ENCODE measurements around the gene PCNA. TPM values are rescaled to one million over a fixed set of nuclear protein-coding genes. Genes with fewer than 3 reads are reported as not detected.
A peak's percentile ranks its signal among the peaks of the same experiment; 100 is the strongest.

The PCNA gene
- total and polyA plus RNA-seq, 2 of the 4 experiments (the other 2 are of a cell fraction), result 155 to 213 TPM

GRCh38 chr20:5149892-5150225 is 30.1 kb upstream of the PCNA start:
- Histone ChIP-seq H2BK120ac (ENCODE audit: low read depth, low read length) (peak overlapping the region; percentile 18; the same call in 1 of the 2 replicates), H3K4me2 (ENCODE audit: low read depth, low read length) (no peak overlapping the region), H2BK5ac (ENCODE audit: low read depth, low read length, poor library complexity, severe bottlenecking) (no peak overlapping the region), H3K23ac (ENCODE audit: low read depth, low read length) (0 out of 2 replicates have a peak overlapping the region, but pooled peaks have one; percentile 69), H3K36me3 (ENCODE audit: control insufficient read depth, insufficient read depth, low read length) (no peaks in the 10 kb centered on the region; the same call in 1 of the 2 replicates), H2BK20ac (ENCODE audit: low read depth, low read length) (no peak overlapping the region), H4K91ac (ENCODE audit: insufficient read depth, low read depth, low read length) (no peak overlapping the region), H3K79me1 (ENCODE audit: low read depth in 1 of 2, low read length in 2 of 2) (peaks cover 37 to 96% of the 10 kb centered on the region in 2 experiments), H3K27ac (ENCODE audit: insufficient read depth, low read length) (no peak overlapping the region), H3K9ac (ENCODE audit: low read depth, low read length) (no peak overlapping the region), H3K14ac (replicated peaks; ENCODE audit: low read depth, low read length) (peak overlapping the region; percentile 86; the same call in 1 of the 2 replicates), H2AK9ac (replicated peaks; ENCODE audit: low read depth, low read length, poor library complexity) (no peak overlapping the region), H4K8ac (ENCODE audit: low read depth in 2 of 2, low read length in 2 of 2) (peak overlapping the region in 1 of 2 experiments; percentile 46; a peak in 2 of 4 replicates), H3K56ac (ENCODE audit: extremely low read depth, insufficient read depth, low read length) (no peak overlapping the region), H4K20me1 (ENCODE audit: insufficient read depth, low read length) (peaks cover 25% of the 10 kb centered on the region), H3K18ac (ENCODE audit: low read depth, low read length) (no peak overlapping the region), H2AFZ (replicated peaks; ENCODE audit: low read length, poor library complexity) (no peak overlapping the region), H3K4ac (ENCODE audit: low read depth, low read length) (peak overlapping the region; percentile 48), H3K9me1 (ENCODE audit: insufficient read depth, low read length) (peaks cover 47% of the 10 kb centered on the region), H2AK5ac (ENCODE audit: low read depth, low read length) (0 out of 2 replicates have a peak overlapping the region, but pooled peaks have one; percentile 9), H3K27me3 (ENCODE audit: control insufficient read depth, insufficient read depth, low read length) (no peaks in the 10 kb centered on the region), H3K4me1 (ENCODE audit: control insufficient read depth, insufficient read depth, low read length) (peaks cover 23% of the 10 kb centered on the region), H3K9me3 (ENCODE audit: control insufficient read depth, insufficient read depth, low read length) (no peaks in the 10 kb centered on the region), H2BK15ac (ENCODE audit: low read depth, low read length) (0 out of 3 replicates have a peak overlapping the region, but pooled peaks have one; percentile 31), H4K5ac (ENCODE audit: low read depth, low read length) (no peak overlapping the region), H3K4me3 (ENCODE audit: insufficient read depth, low read depth, low read length) (no peak overlapping the region)
- ATAC-seq (ENCODE audit: low read depth), result no peak
- ChIA-PET POLR2A (ENCODE audit: unreplicated experiment) (no interaction called here), CTCF (no interaction called here)
- intact Hi-C loops (cut with micrococcal nuclease), result no loop called here
- WGBS, 2 experiments (ENCODE audit: extremely low coverage in 2 of 2, insufficient read length in 1 of 2), result no CpG with 5 or more reads among the region's 3 CpGs
- in situ Hi-C loops (cut with MboI; ENCODE audit: low sequenced_read_pairs), result no loop called here
- dilution Hi-C loops (cut with HindIII; ENCODE audit: low sequenced_read_pairs, unreplicated experiment), result no loop called here
- DNase-seq, result no peak
- no peak for TF ChIP-seq ELK1 (IDR thresholded peaks at IDR 0.05; ENCODE audit: borderline replicate concordance, low read depth, low read length)
- TF ChIP-seq SMC3 (IDR thresholded peaks at IDR 0.05; ENCODE audit: low read depth, low read length), result no peak
- TF ChIP-seq RAD21 (IDR thresholded peaks at IDR 0.05; ENCODE audit: low read length), result no peak
- TF ChIP-seq MAFK (IDR thresholded peaks at IDR 0.05; ENCODE audit: low read depth, low read length), result no peak
- TF ChIP-seq MAZ (IDR thresholded peaks at IDR 0.05; ENCODE audit: borderline replicate concordance, low read depth, low read length), result no peak
- no peak for TF ChIP-seq BHLHE40 (IDR thresholded peaks at IDR 0.05; ENCODE audit: low read depth, low read length)
- TF ChIP-seq USF2 (IDR thresholded peaks at IDR 0.05; ENCODE audit: low read depth, low read length), result no peak
- no peak for TF ChIP-seq RFX5 (IDR thresholded peaks at IDR 0.05; ENCODE audit: low read depth, low read length)
- TF ChIP-seq MXI1 (IDR thresholded peaks at IDR 0.05; ENCODE audit: borderline replicate concordance, low read depth, low read length), result no peak
- no peak for TF ChIP-seq CTCF (conservative IDR thresholded peaks at IDR 0.05; ENCODE audit: low read depth, low read length)
- no peak for TF ChIP-seq NFE2L2 (IDR thresholded peaks at IDR 0.05; ENCODE audit: low read depth, low read length)
- TF ChIP-seq RCOR1 (IDR thresholded peaks at IDR 0.05; ENCODE audit: insufficient replicate concordance, low read length), result no peak
- no peak for TF ChIP-seq CEBPB (IDR thresholded peaks at IDR 0.05; ENCODE audit: low read depth, low read length)
- no peak for TF ChIP-seq CHD1 (IDR thresholded peaks at IDR 0.05; ENCODE audit: low read depth, low read length)
- TF ChIP-seq FOS (IDR thresholded peaks at IDR 0.05; ENCODE audit: low read depth, low read length), result no peak
- no peak for TF ChIP-seq POLR2A (IDR thresholded peaks at IDR 0.05; ENCODE audit: low read depth, low read length)
- BruUV-seq (replicated peaks), result no TSS peak
